GM23248 (cell line): ENCODE data around the gene NPAS2.

Experiments
- EZH2 ChIP-seq: fragments of 200-600 bp; sonication (generic); IDR thresholded peaks from 2 replicates; pipeline ENCODE4 v1.6.1; 2018; ENCODE audit warnings: antibody characterized with exemption, mild to moderate bottlenecking; ENCODE audit not compliant: insufficient read depth, poor library complexity, severe bottlenecking
- EZH2phosphoT487 ChIP-seq: fragments of 200-600 bp; sonication (generic); IDR thresholded peaks from 2 replicates; pipeline ENCODE4 v1.6.1; 2018; ENCODE audit warnings: antibody characterized with exemption, moderate library complexity, mild to moderate bottlenecking, low read depth; ENCODE audit not compliant: insufficient read depth

DNA sequence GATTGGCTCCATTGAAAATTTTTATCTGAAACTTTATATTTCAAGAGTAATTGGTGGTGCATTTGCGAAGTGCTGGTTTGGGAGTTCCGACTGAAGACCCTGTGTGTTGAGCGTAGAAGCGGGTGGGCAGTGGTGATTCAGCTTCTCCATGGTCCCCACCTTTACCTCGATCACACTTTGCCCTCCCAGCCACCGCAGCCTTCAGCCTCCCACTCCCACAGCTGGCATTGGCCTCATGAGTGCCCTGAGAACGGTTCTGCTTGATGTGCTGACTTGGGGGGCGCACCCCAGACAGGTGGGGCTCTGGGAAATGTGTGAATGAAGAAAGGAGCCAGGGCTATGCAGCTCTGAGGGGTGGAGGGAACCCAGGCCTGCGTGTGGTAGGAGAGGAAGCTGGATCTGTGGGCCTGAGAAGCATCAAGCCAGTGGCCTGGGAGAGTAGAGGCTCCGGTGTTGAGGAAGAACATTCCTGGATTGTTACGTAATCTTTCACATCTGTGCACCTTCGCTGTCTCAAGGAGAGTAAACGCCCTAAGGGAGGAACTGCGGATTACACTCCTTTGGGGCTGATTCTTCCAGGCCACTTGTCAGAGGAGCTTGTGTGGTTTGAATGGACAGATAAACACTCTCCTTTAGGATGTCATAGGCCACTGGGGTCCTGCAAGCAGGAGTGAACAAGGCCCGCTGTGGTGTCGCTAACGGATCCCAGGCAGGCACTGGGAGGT lies 83.8 kb downstream of the NPAS2 start:
- TF ChIP-seq EZH2 (no peak), EZH2phosphoT487 (no peak)
